Activated T-cell treated with anti-CD3 and anti-CD28 coated beads, Interleukin-2, amount 50 U/mL, for 48 hours (primary cell): ENCODE measurements around the gene EFNA5.

ENCODE experiments used
- DNase-seq, 2 experiments: peaks; one replicate each; pipeline ENCODE4 v3.0.0-alpha.2; 2020

EFNA5 gene

GRCh38 chr5:107670932-107671741 lies at the start of gene EFNA5:
Gene EFNA5, minus strand, starts transcription at chr5:107670937.
- DNase-seq: peak; percentile 50 to 53

GRCh38 chr5:107719034-107719606 lies 48.4 kb upstream of the EFNA5 start:
- no peak for DNase-seq

- no peak for DNase-seq
Observed at GRCh38 chr5:107717816-107718215, 47.1 kb upstream of the EFNA5 start.

- no peak for DNase-seq
Observed at GRCh38 chr5:107713228-107713627, 42.5 kb upstream of the EFNA5 start.

- no peak for DNase-seq
Observed at GRCh38 chr5:107712359-107712870, 41.7 kb upstream of the EFNA5 start.

GRCh38 chr5:107705402-107706014 lies 34.8 kb upstream of the EFNA5 start:
- no peak for DNase-seq

GRCh38 chr5:107704681-107705401 lies 34.1 kb upstream of the EFNA5 start:
- DNase-seq: no peak

GRCh38 chr5:107700481-107700880 lies 29.7 kb upstream of the EFNA5 start:
- DNase-seq: no peak

GRCh38 chr5:107699425-107699824 lies 28.7 kb upstream of the EFNA5 start:
- DNase-seq: no peak

- DNase-seq: no peak
Observed at GRCh38 chr5:107698286-107698685, 27.5 kb upstream of the EFNA5 start.

- no peak for DNase-seq
Observed at GRCh38 chr5:107696498-107696897, 25.8 kb upstream of the EFNA5 start.

- no peak for DNase-seq
Observed at GRCh38 chr5:107696080-107696479, 25.3 kb upstream of the EFNA5 start.

GRCh38 chr5:107687937-107688336 lies 17.2 kb upstream of the EFNA5 start:
- DNase-seq: no peak

GRCh38 chr5:107687404-107687803 lies 16.7 kb upstream of the EFNA5 start:
- DNase-seq: no peak

- no peak for DNase-seq
Observed at GRCh38 chr5:107682533-107682932, 11.8 kb upstream of the EFNA5 start.

GRCh38 chr5:107680799-107681198 lies 10.1 kb upstream of the EFNA5 start:
- no peak for DNase-seq

GRCh38 chr5:107680099-107680498 lies 9.4 kb upstream of the EFNA5 start:
- no peak for DNase-seq

GRCh38 chr5:107676702-107677101 lies 6.0 kb upstream of the EFNA5 start:
- no peak for DNase-seq

GRCh38 chr5:107675201-107675600 lies 4.5 kb upstream of the EFNA5 start:
- no peak for DNase-seq

- no peak for DNase-seq
Observed at GRCh38 chr5:107674655-107675054, 3.9 kb upstream of the EFNA5 start.

- peak; percentile 82 to 87 for DNase-seq
Observed at GRCh38 chr5:107673368-107674136, 2.8 kb upstream of the EFNA5 start.

GRCh38 chr5:107673039-107673367 lies 2.3 kb upstream of the EFNA5 start:
- no peak for DNase-seq
